Esophagus muscularis mucosa (tissue), 4 donors: ENCODE results near the gene ASAP2.

Experiments
- CTCF ChIP-seq, 3 experiments: fragments of 200-600 bp in 2 of 3; fragments of 450-650 bp in 1 of 3; sonication (generic) in 2 of 3; IDR thresholded peaks; one replicate each; pipeline ENCODE4 v1.5.1; 2017 to 2019; ENCODE audit warnings: antibody characterized with exemption in 3 of 3, mild to moderate bottlenecking in 2 of 3, moderate library complexity in 1 of 3
- EP300 ChIP-seq: sonication (generic); formaldehyde crosslinking; IDR thresholded peaks from one replicate; pipeline ENCODE4 v1.6.1; 2017; ENCODE audit warnings: antibody characterized with exemption
- POLR2A ChIP-seq: fragments of 450-650 bp; IDR thresholded peaks from one replicate; pipeline ENCODE4 v1.6.1; 2017; ENCODE audit warnings: antibody characterized with exemption, moderate library complexity, mild to moderate bottlenecking, low read depth

GRCh38 chr2:9379391-9379755, 172.8 kb downstream of the ASAP2 start:
- TF ChIP-seq EP300 (no peak), CTCF (IDR thresholded peaks at IDR 0.05) (no peak), POLR2A (no peak)
